Tibial nerve (tissue), 4 donors: ENCODE results near the gene SLX4IP.

ENCODE experiments used
- EP300 ChIP-seq, 2 donors: sonication (generic); formaldehyde crosslinking; IDR thresholded peaks; one replicate each; pipeline ENCODE4 v1.6.1; 2017; ENCODE audit warnings: antibody characterized with exemption in 2 of 2, mild to moderate bottlenecking in 1 of 2
- POLR2A ChIP-seq, 2 donors: fragments of 450-650 bp; IDR thresholded peaks; one replicate each; pipeline ENCODE4 v1.6.1; 2017; ENCODE audit warnings: antibody characterized with exemption in 2 of 2, mild to moderate bottlenecking in 2 of 2, moderate library complexity in 2 of 2
- TF ChIP-seq, protein P1 (sequence below), 5 experiments: fragments of 200-600 bp in 3 of 5; fragments of 450-650 bp in 2 of 5; sonication (generic) in 3 of 5; IDR thresholded peaks; one replicate each; pipeline ENCODE4 v1.5.1; 2016 to 2019; ENCODE audit warnings: antibody characterized with exemption in 5 of 5, mild to moderate bottlenecking in 3 of 5, moderate library complexity in 2 of 5

DNA sequence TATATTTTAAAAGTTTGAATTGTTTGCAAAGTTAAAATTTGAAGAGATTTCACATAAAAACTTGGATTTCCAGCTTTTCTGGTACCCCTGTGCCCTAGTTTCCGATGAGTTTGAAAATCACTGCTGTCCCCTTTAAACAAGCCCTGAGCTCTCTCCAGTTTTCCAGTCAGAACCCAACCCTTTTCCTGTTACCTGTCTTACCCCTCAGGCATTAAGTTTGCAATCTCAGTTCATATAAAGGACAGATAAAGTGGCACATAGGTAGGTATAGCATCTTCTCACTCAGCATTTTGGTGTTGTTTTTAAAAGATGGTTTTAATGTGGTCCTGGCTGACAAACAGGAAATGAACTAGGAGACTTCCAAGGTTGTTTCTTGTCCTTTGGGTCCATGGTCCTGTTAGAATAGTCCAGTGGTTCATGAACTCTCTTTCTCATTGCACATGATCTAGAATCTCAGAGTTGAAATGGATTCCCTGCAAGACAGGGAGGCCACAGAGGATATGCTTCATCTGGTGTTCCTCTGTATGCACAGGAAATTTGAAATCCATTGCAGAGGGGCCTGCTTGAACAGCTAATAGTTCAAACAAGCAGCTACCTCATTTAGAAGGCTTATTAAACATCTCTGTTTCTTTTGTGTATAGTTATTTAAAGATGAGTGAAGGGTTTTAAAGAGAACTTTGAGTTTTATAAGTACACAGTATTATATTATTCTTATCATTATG, 156.0 kb downstream of the SLX4IP start:
- no peak for TF ChIP-seq POLR2A (IDR thresholded peaks at IDR 0.05)
- TF ChIP-seq, protein P1, sequence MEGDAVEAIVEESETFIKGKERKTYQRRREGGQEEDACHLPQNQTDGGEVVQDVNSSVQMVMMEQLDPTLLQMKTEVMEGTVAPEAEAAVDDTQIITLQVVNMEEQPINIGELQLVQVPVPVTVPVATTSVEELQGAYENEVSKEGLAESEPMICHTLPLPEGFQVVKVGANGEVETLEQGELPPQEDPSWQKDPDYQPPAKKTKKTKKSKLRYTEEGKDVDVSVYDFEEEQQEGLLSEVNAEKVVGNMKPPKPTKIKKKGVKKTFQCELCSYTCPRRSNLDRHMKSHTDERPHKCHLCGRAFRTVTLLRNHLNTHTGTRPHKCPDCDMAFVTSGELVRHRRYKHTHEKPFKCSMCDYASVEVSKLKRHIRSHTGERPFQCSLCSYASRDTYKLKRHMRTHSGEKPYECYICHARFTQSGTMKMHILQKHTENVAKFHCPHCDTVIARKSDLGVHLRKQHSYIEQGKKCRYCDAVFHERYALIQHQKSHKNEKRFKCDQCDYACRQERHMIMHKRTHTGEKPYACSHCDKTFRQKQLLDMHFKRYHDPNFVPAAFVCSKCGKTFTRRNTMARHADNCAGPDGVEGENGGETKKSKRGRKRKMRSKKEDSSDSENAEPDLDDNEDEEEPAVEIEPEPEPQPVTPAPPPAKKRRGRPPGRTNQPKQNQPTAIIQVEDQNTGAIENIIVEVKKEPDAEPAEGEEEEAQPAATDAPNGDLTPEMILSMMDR (IDR thresholded peaks at IDR 0.05): no peak
- no peak for TF ChIP-seq EP300 (IDR thresholded peaks at IDR 0.05)
